Astrocyte (in vitro differentiated cells and primary cell): ENCODE results near the gene TMOD1. TPM values are rescaled to one million over a fixed set of nuclear protein-coding genes. Genes with fewer than 3 reads are reported as not detected.

Experiments
- DNase-seq: peaks from one replicate; pipeline ENCODE4 v3.0.0-alpha.2; 2010; ENCODE audit warnings: low read depth
- FAIRE-seq: peaks from 2 replicates; lab custom pipeline; 2011; peaks lifted over from hg19 to GRCh38; lab: Jason Lieb, UNC
- H2AFZ ChIP-seq: 2 replicates; pipeline ENCODE4 v1.6.0; 2012; ENCODE audit warnings: low read depth, low read length, inconsistent platforms
- H3K27ac ChIP-seq: 2 replicates; pipeline ENCODE4 v1.5.1; 2011; ENCODE audit warnings: low read depth, low read length, inconsistent platforms
- H3K27me3 ChIP-seq: 2 replicates; pipeline ENCODE4 v1.6.0; 2011; ENCODE audit warnings: low read length, inconsistent platforms; ENCODE audit not compliant: insufficient read depth
- H3K36me3 ChIP-seq: 2 replicates; pipeline ENCODE4 v1.5.1; 2011; ENCODE audit warnings: low read length, inconsistent platforms; ENCODE audit not compliant: insufficient read depth
- H3K4me1 ChIP-seq: 2 replicates; pipeline ENCODE4 v1.5.1; 2011; ENCODE audit warnings: low read length, inconsistent platforms; ENCODE audit not compliant: insufficient read depth
- H3K4me2 ChIP-seq: 2 replicates; pipeline ENCODE4 v1.6.0; 2012; ENCODE audit warnings: low read length, inconsistent platforms
- H3K4me3 ChIP-seq: 2 replicates; pipeline ENCODE4 v1.5.1; 2011; ENCODE audit warnings: low read depth, mild to moderate bottlenecking, low read length, inconsistent platforms; ENCODE audit not compliant: insufficient read depth
- H3K79me2 ChIP-seq: 2 replicates; pipeline ENCODE4 v1.6.0; 2012; ENCODE audit warnings: mild to moderate bottlenecking, low read length, inconsistent platforms; ENCODE audit not compliant: insufficient read depth
- H3K9ac ChIP-seq: 2 replicates; pipeline ENCODE4 v1.6.0; 2012; ENCODE audit warnings: mild to moderate bottlenecking, low read length, inconsistent platforms
- H3K9me3 ChIP-seq: 2 replicates; pipeline ENCODE4 v1.5.1; 2012; ENCODE audit warnings: low read depth, mild to moderate bottlenecking, low read length, inconsistent platforms; ENCODE audit not compliant: insufficient read depth
- H4K20me1 ChIP-seq: 2 replicates; pipeline ENCODE4 v1.6.0; 2012; ENCODE audit warnings: low read length, inconsistent platforms; ENCODE audit not compliant: insufficient read depth
- H3K27ac Mint-ChIP-seq: one replicate; pipeline ENCODE4 v1.8.0; 2021; ENCODE audit warnings: mild to moderate bottlenecking, mixed read lengths; ENCODE audit not compliant: unreplicated experiment
- H3K27me3 Mint-ChIP-seq: one replicate; pipeline ENCODE4 v1.8.0; 2021; ENCODE audit warnings: low read depth, mixed read lengths; ENCODE audit not compliant: unreplicated experiment
- H3K36me3 Mint-ChIP-seq: one replicate; pipeline ENCODE4 v1.8.0; 2021; ENCODE audit warnings: low read depth, mixed read lengths; ENCODE audit not compliant: unreplicated experiment
- H3K4me1 Mint-ChIP-seq: one replicate; pipeline ENCODE4 v1.8.0; 2021; ENCODE audit warnings: low read depth, mixed read lengths; ENCODE audit not compliant: unreplicated experiment
- H3K4me3 Mint-ChIP-seq: one replicate; pipeline ENCODE4 v1.8.0; 2021; ENCODE audit warnings: mild to moderate bottlenecking, moderate library complexity, mixed read lengths; ENCODE audit not compliant: unreplicated experiment
- H3K9me3 Mint-ChIP-seq: one replicate; pipeline ENCODE4 v1.8.0; 2021; ENCODE audit warnings: mild to moderate bottlenecking, mixed read lengths; ENCODE audit not compliant: unreplicated experiment
- EZH2 ChIP-seq: IDR thresholded peaks from 2 replicates; pipeline ENCODE4 v1.6.1; 2012; ENCODE audit warnings: mild to moderate bottlenecking, low read length, inconsistent platforms; ENCODE audit not compliant: insufficient read depth
- total RNA-seq: library from RNA; stranded (reverse); gene quantifications from 2 replicates; pipeline ENCODE4 v1.2.1, GENCODE V29; 2021
- TF ChIP-seq, protein P1 (sequence below): IDR thresholded peaks from 2 replicates; pipeline ENCODE4 v1.5.1; 2011; ENCODE audit warnings: low read depth, mild to moderate bottlenecking, inconsistent platforms, low read length, moderate library complexity; ENCODE audit not compliant: insufficient read depth

The TMOD1 gene
- total RNA-seq, 1 donor from 2014 or later: 0.48 TPM

DNA sequence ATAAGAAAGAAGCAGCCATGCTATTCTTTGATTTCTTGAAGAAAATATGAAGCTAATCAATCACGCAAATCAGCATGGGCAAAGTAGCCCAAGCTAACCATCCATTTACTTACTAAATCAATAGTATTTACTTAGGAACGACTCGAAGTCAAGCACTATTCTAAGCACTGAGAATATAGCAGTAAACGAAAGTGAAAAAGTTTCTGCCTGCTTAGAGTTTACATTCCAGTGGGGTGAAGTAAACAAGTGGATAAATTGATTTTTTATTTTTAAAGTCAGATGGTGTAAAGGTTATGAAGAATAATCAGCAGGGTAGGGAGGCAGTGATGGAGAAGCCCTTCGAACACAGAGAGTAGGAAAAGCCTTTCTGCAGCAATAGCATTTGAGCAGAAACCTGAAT is 126.2 kb downstream of the TMOD1 start:
- Histone ChIP-seq H3K9me3 (no peaks in the 10 kb centered on the region), H3K4me3 (no peak overlapping the region), H3K4me2 (no peak overlapping the region), H3K36me3 (peaks cover 14% of the 10 kb centered on the region), H3K27ac (no peak overlapping the region), H3K4me1 (peaks cover 7% of the 10 kb centered on the region), H2AFZ (no peak overlapping the region), H3K27me3 (no peaks in the 10 kb centered on the region), H3K79me2 (peaks cover 54% of the 10 kb centered on the region), H3K9ac (no peak overlapping the region), H4K20me1 (peaks cover 14% of the 10 kb centered on the region)
- no peak for TF ChIP-seq EZH2
- TF ChIP-seq, protein P1, sequence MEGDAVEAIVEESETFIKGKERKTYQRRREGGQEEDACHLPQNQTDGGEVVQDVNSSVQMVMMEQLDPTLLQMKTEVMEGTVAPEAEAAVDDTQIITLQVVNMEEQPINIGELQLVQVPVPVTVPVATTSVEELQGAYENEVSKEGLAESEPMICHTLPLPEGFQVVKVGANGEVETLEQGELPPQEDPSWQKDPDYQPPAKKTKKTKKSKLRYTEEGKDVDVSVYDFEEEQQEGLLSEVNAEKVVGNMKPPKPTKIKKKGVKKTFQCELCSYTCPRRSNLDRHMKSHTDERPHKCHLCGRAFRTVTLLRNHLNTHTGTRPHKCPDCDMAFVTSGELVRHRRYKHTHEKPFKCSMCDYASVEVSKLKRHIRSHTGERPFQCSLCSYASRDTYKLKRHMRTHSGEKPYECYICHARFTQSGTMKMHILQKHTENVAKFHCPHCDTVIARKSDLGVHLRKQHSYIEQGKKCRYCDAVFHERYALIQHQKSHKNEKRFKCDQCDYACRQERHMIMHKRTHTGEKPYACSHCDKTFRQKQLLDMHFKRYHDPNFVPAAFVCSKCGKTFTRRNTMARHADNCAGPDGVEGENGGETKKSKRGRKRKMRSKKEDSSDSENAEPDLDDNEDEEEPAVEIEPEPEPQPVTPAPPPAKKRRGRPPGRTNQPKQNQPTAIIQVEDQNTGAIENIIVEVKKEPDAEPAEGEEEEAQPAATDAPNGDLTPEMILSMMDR: no peak
- FAIRE-seq: no peak
- peaks cover 17% of the 10 kb centered on the region for H3K36me3 Mint-ChIP-seq
- no peak overlapping the region for H3K27ac Mint-ChIP-seq
- no peaks in the 10 kb centered on the region for H3K27me3 Mint-ChIP-seq
- peaks cover 2% of the 10 kb centered on the region for H3K9me3 Mint-ChIP-seq
- no peak for DNase-seq
- no peak overlapping the region for H3K4me3 Mint-ChIP-seq
- peaks cover 12% of the 10 kb centered on the region for H3K4me1 Mint-ChIP-seq

DNA sequence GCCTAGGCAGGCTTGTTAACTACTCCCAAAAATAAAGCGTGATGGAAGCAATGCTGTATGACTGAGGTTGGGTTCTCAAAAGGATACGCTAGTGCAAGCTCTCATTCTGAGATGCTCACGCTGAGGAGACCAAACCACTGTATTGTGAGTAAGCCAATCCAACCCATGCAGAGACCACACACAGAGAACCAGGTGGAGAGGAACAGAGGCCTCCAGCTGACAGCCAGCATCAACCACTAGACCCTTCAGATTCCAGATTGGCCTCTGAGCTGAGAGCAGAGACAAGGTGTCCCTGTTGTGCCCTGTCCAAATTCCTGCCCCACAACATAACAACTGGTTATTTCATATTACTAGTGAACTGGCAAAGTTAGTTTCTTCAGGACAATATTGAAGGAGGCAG is 127.2 kb downstream of the TMOD1 start:
- no peaks in the 10 kb centered on the region for H3K27me3 Mint-ChIP-seq
- H3K27ac Mint-ChIP-seq: no peak overlapping the region
- Histone ChIP-seq H3K9me3 (no peaks in the 10 kb centered on the region), H3K27ac (no peak overlapping the region), H3K4me1 (peaks cover 7% of the 10 kb centered on the region), H3K36me3 (peaks cover 14% of the 10 kb centered on the region), H3K9ac (no peak overlapping the region), H2AFZ (no peak overlapping the region), H3K79me2 (peaks cover 54% of the 10 kb centered on the region), H4K20me1 (peaks cover 14% of the 10 kb centered on the region), H3K27me3 (no peaks in the 10 kb centered on the region), H3K4me3 (no peak overlapping the region), H3K4me2 (no peak overlapping the region)
- peaks cover 10% of the 10 kb centered on the region for H3K36me3 Mint-ChIP-seq
- TF ChIP-seq, protein P1: no peak
- no peak for TF ChIP-seq EZH2
- peaks cover 12% of the 10 kb centered on the region for H3K4me1 Mint-ChIP-seq
- no peaks in the 10 kb centered on the region for H3K9me3 Mint-ChIP-seq
- H3K4me3 Mint-ChIP-seq: no peak overlapping the region
- no peak for FAIRE-seq
- DNase-seq: no peak

DNA sequence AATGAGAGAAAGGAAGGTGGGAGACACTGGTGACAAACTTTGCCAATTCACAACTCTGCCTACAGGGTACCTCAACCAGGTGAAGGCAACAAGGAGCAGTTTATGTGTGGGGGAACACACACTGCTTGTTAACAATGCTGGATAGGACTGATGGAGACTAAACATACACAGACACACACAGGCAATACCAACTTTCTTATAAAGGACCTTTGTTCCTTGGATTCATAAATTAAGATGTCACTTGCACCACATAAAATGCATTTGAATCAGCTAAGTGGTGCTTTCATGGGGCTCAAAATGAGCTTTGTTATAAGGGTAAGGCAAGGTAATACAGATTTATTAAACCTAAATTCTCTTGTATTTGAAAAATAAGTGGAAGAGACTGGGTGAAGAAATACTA is 127.7 kb downstream of the TMOD1 start:
- no peak overlapping the region for H3K9ac ChIP-seq
- H2AFZ ChIP-seq: no peak overlapping the region
- peaks cover 9% of the 10 kb centered on the region for H3K36me3 ChIP-seq
- H3K27ac Mint-ChIP-seq: no peak overlapping the region
- H3K4me2 ChIP-seq: no peak overlapping the region
- no peaks in the 10 kb centered on the region for H3K27me3 Mint-ChIP-seq
- DNase-seq: no peak
- peaks cover 57% of the 10 kb centered on the region for H3K79me2 ChIP-seq
- H3K27ac ChIP-seq: no peak overlapping the region
- H3K4me1 ChIP-seq: peaks cover 7% of the 10 kb centered on the region
- H3K9me3 Mint-ChIP-seq: no peaks in the 10 kb centered on the region
- no peaks in the 10 kb centered on the region for H3K9me3 ChIP-seq
- peaks cover 17% of the 10 kb centered on the region for H4K20me1 ChIP-seq
- peaks cover 10% of the 10 kb centered on the region for H3K4me1 Mint-ChIP-seq
- TF ChIP-seq, protein P1: no peak
- no peak for TF ChIP-seq EZH2
- no peak for FAIRE-seq
- H3K4me3 Mint-ChIP-seq: no peak overlapping the region
- peaks cover 6% of the 10 kb centered on the region for H3K36me3 Mint-ChIP-seq
- no peak overlapping the region for H3K4me3 ChIP-seq
- H3K27me3 ChIP-seq: no peaks in the 10 kb centered on the region
